Esophagus squamous epithelium (tissue), 4 donors: ENCODE data around the gene RNF19B.
"Not testable (repeated sequence)": the region's sequence is repeated elsewhere in the genome, so short reads cannot be mapped to it uniquely, and the experiment has no call there.

Experiments used
- CTCF ChIP-seq, 6 experiments: fragments of 450-650 bp in 4 of 6; fragments of 200-600 bp in 2 of 6; sonication (generic) in 2 of 6; IDR thresholded peaks; one replicate each; pipeline ENCODE4 v1.5.1; 2016 to 2019; ENCODE audit warnings: antibody characterized with exemption in 6 of 6, mild to moderate bottlenecking in 4 of 6, moderate library complexity in 4 of 6
- POLR2A ChIP-seq, 4 donors: fragments of 450-650 bp; IDR thresholded peaks; one replicate each; pipeline ENCODE4 v1.6.1; 2017; ENCODE audit warnings: antibody characterized with exemption in 4 of 4, mild to moderate bottlenecking in 4 of 4, moderate library complexity in 3 of 4

- not testable (repeated sequence) for TF ChIP-seq POLR2A, CTCF (IDR thresholded peaks at IDR 0.05)
Observed at GRCh38 chr1:32975055-32975454, 10.4 kb upstream of the RNF19B start.
